Esophagus mucosa (tissue), 1 donor: Measurements from ENCODE around the gene COL26A1. TPM values are rescaled to one million over a fixed set of nuclear protein-coding genes. Genes with fewer than 3 reads are reported as not detected.

Experiments
- ATAC-seq: fragments of 200-7000 bp; cut with Tn5 transposase; one replicate; pipeline ENCODE4 v1.9.1; 2020
- total RNA-seq: library from RNA; stranded (reverse); gene quantifications from one replicate; pipeline ENCODE4 v1.2.4, GENCODE V29; 2023
- donor health status: DM: yes; HTN: yes; CAD: no.

The COL26A1 gene
- total RNA-seq, 1 donor from 2014 or later: not detected

GRCh38 chr7:101373812-101374614 lies 11.3 kb downstream of the COL26A1 start:
- no peak for ATAC-seq

DNA sequence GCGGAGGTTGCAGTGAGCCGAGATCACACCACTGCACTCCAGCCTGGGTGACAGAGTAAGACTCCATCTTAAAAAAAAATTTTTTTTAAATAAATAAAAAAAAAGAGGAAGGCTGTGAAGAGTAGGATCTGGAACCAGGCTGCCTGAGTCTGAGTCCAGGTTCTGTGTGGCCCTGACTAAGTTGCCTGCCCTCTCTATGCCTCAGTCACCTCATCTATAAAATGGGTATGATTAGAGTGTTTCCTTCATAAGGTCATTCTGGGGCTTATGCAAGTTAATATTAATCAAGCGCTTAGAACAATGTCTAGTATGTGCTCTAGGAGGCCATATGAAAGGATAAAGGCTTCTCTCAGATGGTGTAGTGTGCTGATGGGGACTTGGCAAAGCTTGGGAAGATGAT lies 12.3 kb downstream of the COL26A1 start:
- no peak for ATAC-seq

- no peak for ATAC-seq
Observed at GRCh38 chr7:101376601-101377000, 13.9 kb downstream of the COL26A1 start.

- no peak for ATAC-seq
Observed at GRCh38 chr7:101377189-101377736, 14.6 kb downstream of the COL26A1 start.

DNA sequence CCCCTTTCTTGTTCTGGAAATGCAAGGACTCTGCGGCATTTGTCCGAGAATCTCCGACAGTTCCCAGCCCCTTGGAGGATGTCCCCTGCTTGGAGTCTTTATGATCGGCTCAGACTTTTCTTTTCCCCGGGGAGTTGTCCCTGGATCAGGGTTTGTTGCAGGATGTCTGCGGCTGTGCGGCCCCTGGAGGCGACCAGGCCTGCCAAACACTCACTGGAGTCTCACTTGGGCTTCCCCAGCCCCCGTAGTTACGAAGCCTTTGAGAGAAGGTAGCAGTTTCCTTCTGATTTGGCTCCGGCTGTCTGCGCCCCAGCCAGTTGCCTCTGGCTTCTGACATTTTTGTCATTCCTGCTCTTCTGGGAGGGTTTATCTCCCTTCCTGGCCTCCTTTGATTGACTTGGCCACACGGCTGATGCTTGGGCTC lies 16.1 kb downstream of the COL26A1 start:
- ATAC-seq: no peak

GRCh38 chr7:101379302-101379701 lies 16.6 kb downstream of the COL26A1 start:
- no peak for ATAC-seq

DNA sequence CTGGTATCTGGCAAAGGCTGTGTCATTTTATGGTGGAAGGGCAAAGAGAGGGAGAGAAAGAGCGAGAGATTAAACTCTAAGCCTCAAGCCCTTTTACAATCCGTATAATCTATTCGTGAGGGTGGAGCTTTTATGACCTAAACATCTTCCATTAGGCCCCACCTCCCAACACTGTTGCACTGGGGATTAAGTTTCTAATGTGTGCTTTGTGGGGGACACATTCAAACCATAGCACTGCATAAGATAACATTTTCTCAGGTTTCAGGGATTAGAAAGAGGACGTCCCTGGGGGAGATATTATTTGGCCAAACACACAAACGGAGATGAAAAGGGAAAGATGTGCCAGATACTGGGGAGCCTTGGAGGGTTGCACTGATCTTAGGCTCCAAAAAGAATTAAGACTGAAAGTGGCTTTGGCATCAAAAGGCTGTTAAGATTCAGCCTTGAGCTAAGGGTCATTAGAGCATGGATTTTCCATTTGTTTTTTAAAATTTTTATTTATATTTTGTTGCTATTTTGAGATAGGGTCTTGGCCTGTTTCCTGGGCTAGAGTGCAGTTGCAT lies 19.0 kb downstream of the COL26A1 start:
- ATAC-seq: no peak

GRCh38 chr7:101382937-101383336 lies 20.3 kb downstream of the COL26A1 start:
- no peak for ATAC-seq

DNA sequence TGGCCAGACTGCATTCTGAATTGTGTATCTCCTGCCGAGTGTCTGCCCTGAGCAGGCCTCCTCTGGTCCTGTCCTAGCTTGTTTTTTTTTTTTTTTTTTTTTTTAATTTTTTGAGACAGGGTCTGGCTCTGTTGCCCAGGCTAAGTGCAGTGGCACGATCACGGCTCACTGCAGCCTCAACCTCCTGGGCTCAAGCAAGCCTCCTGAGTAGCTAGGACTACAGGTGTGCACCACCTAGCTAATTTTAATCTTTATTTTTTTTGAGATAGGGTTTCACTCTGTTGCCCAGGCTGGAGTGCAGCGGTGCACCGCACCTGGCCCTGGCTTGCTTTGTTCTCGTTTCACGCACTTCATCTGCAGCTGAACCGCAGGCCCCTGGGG lies 23.5 kb downstream of the COL26A1 start:
- ATAC-seq: no peak

DNA sequence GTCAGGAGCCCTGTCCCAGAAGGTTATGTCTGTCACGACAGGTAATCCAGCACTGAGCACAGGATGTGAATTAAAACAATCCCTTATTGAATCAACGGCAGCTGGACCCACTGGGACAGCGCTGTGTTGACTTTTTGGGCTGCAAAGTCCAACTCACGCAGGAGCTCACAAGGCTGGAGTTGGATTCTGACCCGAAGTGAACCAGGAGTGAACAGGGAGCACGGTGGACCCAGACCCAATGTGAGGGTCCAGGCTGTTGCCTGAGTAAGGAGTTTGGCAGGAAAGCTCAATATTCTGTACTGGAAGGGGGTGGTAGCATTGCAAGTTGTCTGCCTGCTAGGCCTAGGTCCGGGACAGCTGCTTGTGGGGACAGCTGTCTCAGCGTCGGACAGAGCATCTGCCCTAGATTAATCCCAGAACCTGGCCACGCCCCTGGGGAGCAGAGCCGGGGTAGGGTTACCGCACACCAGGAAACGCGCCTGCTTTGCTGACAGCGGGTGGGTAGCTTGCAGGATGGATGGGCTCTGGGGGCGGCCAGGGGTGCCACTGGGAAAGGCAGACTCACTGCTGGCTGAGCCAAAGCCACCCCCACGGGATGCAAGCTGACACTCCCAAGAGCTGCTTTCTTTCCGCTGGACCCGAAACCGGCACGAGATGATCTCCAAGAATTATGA lies 24.0 kb downstream of the COL26A1 start:
- no peak for ATAC-seq

- ATAC-seq: peak; percentile 31
Observed at GRCh38 chr7:101390901-101391301, 28.2 kb downstream of the COL26A1 start.

DNA sequence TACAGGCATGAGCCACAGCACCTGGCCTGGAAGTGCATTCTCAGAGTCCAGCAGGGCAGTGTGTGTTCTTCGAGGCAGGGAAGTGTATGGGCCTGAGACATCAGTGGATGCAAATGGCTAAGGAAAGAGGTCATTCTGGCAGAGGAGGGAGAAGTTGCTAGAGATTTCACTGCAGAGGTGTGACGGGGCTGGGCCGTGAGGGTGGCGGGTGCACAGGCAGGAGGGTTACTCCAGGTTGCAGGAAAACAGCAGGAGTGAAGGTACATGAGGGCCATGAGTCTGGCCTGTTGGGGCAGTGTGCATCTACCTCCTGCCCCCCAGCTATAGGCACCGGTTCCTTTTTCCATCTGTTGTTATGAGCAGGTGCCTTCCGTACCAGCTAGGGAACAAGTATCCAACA lies 29.3 kb downstream of the COL26A1 start:
- no peak for ATAC-seq

DNA sequence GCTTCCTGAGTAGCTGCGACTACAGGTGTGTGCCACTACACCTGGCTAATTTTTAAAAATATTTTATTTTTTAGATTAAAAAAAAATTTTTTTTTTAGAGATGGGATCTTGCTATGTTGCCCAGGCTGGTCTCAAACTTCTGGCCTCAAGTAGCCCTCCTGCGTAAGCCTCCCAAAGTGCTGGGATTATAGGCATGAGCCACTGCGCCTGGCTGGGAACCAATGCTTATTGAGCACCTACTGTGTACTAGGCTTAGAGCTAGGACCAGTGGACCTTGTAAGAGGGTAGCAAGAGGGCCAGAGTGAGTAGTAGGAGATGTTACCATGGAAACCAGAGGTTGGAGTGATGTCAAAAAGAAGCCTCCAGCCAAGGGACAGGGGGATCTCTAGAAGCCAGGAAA lies 31.2 kb downstream of the COL26A1 start:
- ATAC-seq: no peak

DNA sequence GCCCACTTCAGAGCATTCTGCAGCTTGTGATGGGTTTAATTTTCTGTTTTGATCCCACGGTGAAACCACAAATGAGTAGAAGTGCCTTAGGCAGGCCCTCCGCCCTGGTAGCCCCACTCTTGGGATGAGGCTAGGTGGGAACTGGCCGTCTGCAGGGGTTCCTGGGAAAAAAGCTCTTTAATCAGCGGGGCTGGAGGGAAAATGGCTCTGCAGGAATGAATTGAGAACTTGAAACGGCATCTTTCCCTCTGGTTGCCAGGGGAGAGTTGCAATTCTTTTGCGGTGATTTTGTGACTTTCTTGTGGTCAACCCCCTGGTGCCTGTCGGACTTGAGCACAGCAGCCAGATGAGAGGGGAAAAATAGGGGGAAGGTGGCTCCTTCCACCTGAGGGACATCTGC lies 32.7 kb downstream of the COL26A1 start:
- no peak for ATAC-seq

- ATAC-seq: no peak
Observed at GRCh38 chr7:101397243-101397642, 34.6 kb downstream of the COL26A1 start.

GRCh38 chr7:101397770-101398324 lies 35.2 kb downstream of the COL26A1 start:
- ATAC-seq: no peak

DNA sequence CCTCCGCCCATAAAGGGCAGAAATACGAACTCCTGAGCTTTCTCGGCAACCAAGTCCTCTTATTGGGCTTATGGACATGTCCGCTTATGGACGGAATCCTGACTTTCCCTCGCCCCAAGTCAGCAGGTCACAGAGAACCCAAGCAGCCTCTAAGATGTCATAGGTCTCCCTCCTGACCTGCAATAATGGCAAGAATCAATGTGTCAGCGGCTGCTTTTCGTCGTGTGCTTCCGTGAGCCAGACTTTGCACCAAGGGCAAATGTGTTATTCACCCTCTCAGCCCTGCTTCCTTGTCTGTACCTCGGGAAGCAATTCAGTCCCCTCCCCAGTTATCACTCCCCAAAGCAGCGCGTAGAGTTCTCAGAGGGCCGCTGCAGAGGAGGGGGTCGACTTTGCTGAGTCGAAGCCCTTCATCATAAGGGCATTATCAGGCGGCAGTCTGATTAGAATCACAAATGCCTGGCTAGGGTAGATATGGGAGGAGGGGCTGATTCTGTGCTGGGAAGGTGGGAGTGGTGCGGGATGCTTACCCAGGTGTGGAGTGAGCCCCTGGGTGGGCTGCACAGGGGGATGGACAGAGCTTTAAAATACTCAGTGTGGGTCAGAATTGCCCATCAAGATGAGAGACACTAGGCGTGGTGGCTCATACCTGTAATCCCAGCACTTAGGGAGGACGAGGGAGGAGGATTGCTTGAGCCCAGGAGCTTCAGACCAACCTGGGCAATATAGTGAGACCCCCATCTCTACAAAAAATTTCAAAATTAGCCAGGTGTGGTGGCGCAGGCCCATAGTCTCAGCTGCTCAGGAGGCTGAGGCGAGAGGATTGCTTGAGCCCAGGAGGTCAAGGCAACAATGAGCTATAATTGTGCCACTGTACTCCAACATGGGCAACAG lies 36.0 kb downstream of the COL26A1 start:
- no peak for ATAC-seq

DNA sequence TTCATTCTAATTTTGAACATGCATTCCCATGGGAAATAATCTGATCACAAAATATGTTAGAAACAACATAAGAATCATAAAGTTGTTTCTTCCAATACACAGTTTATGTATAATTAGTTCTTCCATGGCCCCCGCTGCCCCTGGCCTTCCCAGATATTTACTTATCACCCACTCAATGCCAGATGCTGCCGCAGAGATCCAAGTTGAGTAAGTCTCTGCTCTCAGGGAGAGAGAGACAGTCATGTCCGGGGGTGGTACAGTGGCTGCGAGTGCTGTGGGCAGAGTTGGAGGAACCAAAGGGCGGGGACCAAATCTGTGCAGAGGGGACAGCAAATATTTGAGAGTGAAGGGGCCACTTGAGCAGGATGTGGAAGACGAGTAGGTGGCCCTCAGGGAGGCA lies 37.1 kb downstream of the COL26A1 start:
- no peak for ATAC-seq

DNA sequence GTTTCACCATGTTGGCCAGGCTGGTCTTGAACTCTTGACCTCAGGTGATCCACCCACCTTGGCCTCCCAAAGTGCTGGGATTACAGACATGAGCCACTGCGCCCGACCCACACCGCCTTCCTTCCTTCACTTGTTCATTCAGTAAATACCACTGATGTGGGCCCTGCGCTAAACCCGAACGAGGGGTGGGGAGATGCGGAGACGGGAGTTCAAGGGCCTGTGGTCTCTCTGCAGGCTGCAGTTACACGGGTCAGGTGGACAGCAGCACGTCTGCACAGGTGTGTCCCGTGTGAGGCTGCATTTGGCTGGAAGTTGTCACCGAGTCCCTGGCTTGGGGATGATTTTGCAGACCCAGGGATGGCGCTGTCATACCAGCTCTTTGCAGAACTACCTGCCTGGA lies 38.1 kb downstream of the COL26A1 start:
- no peak for ATAC-seq

GRCh38 chr7:101401390-101402080 lies 38.9 kb downstream of the COL26A1 start:
- ATAC-seq: no peak

- ATAC-seq: no peak
Observed at GRCh38 chr7:101402081-101402779, 39.6 kb downstream of the COL26A1 start.
